Stimulated activated CD4-positive, alpha-beta T cell treated with anti-CD3 and anti-CD28 coated beads, Interleukin-2, amount 100 ng/mL, for 24 hours (primary cell): ENCODE measurements around the gene TMEM132D.

ENCODE experiments used
- DNase-seq, 2 donors: peaks; one replicate each; pipeline ENCODE4 v3.0.0-alpha.2; 2020

The TMEM132D gene

DNA sequence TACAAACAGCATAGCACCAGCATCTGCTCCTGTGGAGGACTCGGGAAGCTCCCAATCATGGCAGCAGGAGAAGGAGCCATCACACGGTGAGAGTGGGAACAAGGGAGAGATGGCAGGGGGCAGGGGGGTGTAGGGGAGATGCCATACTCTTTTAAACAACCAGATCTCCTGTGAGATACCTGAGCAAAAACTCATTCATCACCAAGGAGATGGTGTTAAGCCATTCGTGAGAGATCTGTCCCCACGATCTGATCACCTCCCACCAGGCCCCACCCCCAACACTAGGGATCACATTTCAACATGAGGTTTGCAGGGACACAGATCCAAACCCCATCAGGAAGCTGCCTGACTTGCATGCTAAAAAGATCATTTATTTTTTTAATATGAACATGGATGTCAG is 499.3 kb downstream of the TMEM132D start:
- DNase-seq = no peak

DNA sequence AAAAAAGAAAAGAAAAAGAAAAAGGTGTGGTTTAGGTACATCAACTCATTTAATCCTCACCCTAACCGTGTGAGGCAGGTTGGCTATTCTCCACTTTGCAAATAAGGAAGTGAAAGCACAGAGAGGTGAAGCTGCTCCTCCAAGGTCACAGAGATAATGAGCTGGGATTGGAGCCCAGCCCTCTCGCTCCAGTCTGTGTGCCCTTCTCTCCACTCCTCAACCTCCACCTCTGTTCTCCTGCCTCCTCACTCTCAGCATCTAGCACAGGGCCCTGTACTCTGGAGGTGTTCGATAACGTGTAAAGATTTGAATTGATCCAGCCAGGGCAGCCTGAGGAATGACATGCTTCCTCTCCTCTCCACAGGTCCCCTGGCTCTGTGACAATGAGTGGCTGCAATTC is 502.3 kb downstream of the TMEM132D start:
- DNase-seq = no peak

DNA sequence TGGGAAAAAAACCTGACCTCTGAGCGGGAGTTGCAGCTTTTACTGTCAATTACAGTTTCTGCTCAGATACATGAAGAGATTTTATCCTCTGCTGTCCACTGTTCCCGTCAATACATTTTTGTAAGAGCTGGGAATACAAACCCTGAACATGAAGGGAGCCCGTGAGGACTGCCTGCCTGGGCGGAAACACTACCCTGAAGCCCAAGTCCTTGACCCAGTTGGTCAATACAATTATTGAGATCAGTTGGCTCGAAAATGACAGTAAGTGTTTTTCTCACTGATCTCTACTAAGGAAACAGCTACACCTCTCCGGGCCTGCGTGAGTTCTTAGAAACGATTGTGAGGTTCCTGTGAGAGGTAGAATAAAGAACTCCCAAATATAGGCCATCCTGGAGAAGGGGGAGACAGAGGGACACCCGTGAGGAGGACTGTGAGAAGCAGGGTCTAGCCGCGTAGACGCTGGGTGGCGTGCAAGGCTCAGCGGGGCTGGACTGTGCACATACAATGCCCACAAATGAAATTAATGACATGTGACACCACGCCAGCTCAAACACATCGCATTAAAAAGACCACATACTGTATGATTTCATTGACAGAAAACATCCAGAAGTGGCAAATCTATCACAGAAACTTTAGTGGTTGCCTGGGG is 509.5 kb downstream of the TMEM132D start:
- no peak for DNase-seq

DNA sequence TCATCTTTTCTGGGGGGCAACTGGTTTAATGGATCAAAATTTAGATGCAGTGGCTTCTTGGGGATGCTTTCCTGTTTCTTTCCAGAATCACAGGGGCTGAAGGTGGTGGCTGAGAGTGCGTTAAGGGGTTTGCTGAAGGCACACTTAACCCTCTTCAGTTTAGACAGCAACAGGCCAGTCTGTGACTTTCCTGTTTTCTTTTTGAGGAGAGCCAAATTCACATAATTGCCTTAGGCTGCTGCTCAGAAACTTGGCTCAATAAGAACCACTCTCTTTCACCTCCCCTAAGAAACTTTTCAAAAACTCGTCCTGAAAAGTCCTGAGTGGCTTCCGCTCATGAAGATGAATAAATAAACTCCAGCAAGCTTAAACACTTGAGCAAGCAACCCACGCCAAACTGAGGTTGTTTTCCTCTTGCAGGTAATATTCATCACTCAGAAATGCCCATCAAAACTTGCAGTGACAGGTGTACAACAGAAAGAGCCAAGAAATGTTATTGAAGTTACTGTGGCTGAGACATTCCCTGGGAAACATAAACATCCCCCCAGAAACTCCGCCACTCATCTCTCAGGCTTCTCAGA is 510.4 kb downstream of the TMEM132D start:
- no peak for DNase-seq

DNA sequence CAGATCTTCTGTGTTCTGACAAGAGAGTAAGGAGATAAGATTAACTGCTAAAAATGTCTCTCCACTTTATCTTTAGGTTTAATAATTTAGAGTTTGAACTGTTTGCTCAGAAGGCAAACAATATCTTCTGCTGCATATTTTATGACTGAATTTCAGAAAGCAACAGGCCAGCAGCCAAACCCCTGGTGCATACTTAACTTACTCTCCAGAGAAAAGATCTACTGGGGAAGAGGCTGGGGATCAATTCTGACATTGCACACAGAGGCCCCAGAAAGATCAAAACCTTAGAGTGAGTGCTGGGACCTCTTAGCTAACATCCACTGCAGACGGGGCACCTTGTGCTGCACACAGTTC is 518.2 kb downstream of the TMEM132D start:
- DNase-seq = no peak

DNA sequence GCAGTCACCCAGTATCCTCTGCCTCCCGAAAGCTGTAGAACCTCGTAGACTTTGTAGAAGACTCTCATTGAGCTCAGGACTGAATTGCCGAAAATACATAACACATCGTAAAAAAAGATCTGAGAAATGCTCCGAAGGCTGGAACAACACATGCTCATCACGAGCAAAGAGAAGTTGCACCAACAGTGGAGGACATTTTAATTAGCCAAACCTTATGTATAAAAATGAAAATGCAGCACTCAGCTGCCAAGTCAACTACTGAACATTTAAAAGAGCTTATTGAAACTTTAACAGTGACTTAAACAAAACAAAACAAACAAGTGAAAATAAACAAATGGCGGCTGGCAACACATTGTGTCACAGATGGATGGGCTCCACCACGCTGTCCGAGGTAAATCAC is 519.9 kb downstream of the TMEM132D start:
- no peak for DNase-seq

DNA sequence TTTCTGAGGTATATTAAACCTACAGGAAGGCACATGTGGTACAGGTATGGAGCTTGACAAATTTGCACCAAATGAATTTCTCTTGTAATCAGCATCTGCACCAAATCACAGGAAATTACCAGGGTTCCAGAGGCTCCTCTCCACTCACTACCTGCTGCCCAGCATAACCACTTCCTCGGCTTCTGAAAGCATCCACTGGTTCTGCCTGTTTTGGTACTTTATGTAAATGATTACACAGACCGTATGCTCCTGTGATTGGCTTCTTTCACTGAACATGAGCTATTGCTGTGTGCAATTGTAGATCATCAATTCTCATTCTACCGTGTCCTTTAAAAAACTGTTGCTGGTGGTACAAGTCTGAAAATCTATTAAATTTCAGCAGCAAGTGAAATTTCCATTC is 522.1 kb downstream of the TMEM132D start:
- DNase-seq = no peak

DNA sequence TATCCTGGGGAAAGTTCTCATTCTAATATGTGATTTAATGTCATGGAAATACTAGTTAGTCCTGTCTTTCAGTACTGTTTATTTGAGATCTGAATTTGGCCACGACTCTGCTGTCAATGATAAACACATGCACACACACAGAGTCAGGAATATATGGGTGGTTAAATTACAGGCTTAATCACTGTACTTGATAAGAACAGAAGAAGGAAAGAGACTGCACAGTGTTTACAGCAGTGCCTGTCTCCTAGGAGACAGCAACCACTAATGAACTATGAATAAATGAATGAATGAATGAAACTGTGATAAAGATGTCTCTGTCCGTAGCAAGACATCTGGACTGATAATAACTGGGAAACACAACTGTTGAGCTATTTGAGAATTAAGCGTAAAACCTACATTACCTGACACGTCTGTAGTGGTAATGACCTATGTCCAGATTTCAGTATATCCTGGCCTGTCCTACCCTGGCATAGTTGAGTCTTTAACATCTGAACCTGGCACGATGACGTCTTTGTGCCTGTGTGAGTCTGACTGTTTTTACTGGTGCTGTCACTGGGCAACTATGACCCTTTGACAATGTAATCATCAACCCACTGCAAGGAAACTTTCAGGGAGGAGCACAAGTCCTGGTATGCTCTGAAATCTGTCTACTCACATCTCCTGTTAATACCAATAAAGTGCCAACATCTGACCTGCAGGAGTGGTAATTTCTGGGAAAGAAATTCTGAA is 524.6 kb downstream of the TMEM132D start:
- DNase-seq = no peak

DNA sequence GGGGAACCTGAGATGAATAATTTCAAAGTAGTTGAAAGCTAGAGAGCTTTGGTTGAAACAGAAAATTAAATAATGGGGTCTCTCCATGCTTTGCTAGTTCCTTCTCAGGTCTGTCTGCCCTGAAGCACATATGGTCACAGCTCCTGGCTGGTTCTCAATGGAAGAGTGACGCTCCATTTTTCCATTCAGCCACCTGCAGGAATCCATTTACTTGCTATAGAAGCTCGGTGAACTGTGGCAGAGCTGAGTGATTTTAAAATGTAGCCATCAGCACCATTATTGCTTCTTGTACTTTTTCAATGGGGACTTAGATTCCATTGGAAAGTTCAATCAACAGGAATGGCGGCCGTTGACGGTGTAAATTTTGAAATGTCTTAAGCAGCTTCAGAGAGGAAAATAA is 525.3 kb downstream of the TMEM132D start:
- DNase-seq = no peak

DNA sequence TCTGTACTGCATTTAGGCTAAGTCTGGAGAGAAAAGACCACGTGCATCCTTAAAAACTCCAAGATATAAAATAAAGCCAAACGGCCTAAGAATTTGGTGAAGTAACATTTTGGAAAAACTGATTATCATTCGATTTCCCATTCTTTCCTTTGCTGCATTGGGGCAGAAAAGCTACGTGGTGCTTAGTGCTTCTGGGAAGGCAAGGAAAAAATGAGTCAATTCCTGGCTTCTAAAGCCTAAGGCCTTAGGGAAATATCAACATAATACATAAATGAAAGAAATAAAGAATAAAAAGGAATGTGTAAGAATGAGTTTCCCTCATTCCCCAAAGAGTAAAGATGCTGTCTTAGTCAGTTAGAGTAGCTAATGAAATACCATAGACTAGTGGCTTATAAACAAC is 530.1 kb downstream of the TMEM132D start:
- no peak for DNase-seq

DNA sequence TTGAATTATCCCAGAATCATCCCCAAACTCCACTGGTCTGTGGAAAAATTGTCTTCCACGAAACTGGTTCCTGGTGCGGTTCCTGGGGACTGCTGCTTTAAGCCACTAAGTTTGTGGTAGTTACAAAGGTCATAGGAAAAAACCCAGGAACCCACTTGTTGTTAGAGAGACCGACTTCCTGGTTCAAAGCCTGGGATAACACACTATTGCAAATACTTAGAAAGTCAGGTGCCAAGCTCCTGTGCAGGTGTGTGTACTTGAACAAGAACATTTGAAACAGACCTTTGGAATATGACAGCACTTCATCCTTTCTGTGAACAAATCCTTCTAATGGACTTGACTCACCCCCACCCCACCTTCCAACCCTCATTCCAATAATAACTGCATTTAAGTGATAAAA is 530.9 kb downstream of the TMEM132D start:
- DNase-seq = no peak

DNA sequence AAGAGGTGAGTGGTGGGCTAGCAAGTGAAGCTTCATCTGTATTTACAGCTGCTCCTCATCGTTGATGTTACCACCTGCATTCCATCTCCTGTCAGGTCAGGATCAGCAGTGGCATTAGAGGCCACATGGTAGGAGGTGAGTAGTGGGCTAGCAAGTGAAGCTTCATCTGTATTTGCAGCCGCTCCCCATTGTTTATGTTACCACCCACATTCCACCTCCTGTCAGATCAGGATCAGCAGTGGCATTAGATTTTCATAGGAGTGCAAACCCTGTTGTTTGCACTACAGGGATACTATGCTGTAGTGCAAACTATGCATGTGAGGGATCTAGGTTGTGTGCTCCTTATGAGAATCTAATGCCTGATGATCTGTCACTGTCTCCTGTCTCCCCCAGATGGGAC is 531.5 kb downstream of the TMEM132D start:
- no peak for DNase-seq

DNA sequence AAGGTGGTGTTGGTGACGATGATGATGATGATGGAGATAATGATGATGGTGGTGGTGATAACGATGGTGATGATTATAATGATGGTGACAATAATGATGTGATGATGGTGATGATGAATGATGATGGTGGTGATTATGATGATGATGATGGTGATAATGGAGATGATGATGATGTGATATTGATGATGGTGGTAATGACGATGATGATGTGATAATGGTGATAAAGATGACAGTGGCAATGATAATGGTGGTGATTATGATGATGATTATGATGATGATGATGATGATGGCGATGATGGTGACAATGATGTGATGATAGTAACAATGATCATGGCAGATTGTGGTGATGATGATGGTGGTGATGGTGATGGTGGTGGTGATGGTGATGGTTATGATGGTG is 532.6 kb downstream of the TMEM132D start:
- no peak for DNase-seq

DNA sequence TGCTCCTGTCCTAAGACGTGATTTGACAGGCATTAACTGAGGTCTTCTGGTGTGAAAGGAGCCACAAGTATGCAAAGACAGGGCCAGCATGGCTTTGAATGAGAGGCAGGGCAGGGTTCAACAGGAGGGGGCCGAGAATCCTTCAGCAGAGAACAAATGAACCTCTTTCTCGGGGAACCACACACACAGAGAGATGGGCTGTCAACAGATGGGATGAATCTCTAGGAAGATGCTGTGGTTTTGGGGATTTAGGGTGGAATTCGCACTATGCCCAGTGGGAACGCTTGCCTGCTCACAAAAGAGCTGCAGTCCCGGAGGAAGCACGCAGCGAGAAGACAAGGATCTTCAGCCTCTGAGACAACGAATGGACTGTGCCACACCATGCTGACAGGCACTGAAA is 537.2 kb downstream of the TMEM132D start:
- no peak for DNase-seq

DNA sequence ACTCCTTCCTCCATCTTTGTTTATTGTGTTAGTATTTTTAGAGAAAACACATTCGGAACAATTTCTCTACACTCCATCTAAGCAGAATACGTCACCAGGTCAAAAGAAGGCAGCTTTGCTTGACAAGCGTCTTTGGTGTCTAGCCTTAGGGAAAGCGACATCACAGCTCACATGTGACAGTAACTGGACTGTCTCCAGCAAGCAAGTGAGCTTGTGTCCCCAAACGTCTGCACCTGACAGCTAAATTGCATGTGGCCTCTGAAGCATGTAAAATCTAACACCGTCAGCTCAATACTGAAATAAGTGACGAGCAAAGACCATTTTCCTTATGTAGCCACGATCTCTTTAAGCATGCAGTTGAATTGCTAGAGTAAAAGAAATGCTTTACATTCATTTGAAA is 540.8 kb downstream of the TMEM132D start:
- DNase-seq = no peak

DNA sequence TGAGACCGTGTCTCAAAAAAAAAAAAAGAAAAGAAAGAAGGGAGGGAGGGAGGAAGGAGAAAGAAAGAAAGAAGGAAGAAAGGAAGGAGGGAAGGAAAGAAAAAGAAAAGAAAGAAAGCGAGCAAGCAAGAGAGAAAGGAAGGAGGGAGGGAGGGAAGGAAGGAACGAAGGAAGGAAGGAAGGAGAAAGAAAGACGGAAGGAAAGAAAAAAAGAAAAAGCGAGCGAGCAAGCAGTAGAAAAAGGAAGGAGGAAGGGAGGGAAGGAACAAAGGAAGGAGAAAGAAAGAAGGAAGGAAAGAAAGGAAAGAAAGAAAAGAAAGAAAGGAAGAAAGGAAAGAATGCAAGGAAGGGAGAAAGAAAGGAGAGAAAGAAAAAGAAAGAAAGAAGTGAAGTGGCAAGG is 546.6 kb downstream of the TMEM132D start:
- no peak for DNase-seq

DNA sequence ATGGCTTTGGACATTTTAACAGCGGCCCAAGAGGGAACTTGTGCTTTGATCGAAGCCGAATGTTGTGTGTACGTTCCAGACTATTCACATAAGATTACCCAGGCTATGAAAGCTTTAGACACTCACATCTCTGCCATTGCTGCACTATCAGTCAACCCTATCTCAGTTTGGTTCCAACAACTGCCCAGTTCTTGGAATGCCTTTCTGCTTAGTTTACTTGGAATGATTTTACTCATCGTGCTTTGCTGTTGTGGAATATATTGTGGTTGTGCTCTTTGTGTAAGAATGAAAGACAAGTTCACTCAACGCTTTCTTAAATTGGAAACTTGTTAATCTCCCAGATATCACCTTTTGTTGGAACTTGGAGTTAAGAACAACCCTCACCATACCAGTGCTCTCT is 552.3 kb downstream of the TMEM132D start:
- DNase-seq = no peak

DNA sequence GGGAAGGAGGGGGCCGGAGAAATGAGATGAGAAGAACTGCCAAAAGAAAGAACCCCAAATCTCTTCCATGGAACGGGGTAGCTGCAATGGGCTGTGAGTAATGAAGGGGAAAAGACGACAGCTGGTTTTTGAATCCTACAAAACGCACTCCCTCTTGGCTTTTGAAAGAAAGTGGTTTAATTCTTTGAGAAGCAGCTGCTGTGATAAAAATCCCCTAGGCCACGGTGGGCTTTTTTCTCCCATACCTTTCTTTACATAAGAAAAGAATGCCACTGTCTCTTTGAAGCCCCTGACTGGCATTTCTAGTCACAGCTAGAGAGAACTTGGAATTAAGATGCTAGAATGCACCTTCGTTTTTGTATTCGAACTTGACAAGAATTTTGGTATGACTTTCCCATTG is 564.5 kb downstream of the TMEM132D start:
- DNase-seq = no peak

DNA sequence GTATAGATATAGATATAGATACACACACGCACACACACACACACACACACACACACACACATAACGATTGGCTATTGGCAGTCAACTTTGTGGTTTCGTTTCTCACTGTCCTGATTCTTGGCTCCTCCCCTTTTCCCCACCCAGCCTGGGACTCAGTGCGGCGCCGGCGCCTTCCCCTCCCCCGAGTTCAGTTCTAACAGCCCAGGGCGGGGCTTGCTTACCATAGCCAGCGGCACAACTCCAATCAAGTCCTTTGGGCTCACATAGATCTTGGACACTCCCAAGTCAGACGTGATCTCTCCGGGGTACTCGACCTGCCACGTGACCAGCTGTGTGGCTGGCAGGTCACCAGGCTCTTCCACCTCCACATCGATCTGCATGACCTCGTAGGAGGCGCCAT is 566.4 kb downstream of the TMEM132D start:
- no peak for DNase-seq

DNA sequence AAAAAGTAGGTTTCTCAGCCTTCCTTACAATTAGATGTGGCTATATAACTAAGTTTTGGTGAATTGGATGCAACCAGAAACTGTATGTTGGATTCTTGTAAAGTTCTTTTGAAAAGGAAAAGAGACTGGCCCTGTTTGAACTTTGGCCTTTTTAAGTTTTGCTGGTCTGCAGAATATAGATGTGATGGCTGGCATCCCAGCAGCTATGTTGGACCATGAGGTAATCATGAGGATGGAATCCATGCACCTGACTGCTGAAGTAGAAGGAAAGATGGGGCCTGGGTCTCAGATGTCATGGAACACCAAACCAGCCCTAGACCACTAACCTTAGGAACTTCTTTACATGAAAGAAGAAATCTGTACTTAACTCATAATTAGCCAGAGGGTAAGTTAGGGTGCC is 568.1 kb downstream of the TMEM132D start:
- DNase-seq = no peak

DNA sequence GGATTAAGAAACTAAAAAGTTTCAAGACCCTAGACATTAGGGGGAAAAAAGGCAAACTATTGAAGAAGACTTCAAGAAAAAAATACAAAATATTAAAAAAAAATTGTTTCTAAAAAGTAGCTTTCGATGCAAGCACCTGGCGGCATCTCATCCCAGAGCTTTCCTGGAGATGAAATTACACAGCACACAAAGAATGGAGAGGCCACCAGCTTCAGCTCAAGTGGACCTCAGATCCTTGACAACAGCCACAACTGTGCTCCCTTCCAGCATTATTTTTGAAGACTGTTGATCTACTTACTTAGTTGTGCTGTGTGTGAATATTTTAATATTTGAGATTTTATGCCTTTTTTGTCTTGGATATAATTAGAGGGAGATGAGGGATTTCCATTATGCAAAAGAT is 571.5 kb downstream of the TMEM132D start:
- DNase-seq = no peak

DNA sequence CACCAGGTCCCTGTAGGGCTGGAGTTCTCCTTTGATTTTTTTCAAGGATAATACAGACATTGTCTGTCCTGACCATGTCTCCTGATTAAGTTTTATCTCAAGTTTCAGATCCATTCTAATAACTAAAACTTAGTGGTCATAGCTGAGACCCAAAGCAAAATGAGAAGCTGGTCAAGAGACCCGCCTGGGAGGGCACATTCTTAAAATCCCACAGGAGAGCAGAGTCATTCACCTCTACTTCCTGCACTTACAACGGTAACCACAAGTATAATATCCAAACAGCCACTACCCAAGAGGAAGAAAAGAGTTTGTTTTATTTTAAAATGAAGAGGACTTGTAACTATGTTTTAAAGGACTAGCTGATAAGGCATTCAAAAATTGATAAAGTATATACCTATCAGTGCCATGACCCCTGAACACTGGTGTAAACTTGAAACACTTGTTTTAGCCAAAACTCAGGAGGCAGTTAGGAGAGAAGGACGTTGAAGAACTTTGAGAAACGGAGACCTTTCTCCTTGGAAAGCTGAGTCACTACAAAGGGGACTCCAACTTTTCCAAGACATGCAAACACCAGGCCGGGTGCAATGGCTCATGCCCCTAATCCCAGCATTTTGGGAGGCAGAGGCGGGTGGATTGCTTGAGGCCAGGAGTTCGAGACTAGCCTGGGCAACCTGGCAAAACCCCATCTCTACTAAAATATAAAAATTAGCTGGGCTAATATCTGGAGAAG is 572.3 kb downstream of the TMEM132D start:
- DNase-seq = no peak

DNA sequence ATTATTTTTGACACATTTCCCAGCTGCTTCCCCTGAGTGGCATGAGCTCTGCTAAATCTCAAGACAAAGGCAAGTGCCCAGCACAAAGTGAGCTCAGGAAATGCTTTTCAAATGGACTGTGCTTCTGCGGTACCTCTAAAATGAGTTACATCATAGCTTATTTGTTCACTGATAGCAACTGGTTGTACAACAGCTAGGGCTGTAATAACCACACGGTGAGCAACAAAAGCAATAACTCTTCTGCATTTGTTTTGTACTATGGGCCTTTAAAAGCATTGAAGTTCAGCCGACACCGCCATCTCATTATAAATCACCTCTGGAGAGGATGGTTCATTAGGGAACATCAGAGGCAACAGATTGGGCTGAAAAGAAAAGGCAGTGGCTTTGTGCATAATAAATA is 575.6 kb downstream of the TMEM132D start:
- DNase-seq = no peak

DNA sequence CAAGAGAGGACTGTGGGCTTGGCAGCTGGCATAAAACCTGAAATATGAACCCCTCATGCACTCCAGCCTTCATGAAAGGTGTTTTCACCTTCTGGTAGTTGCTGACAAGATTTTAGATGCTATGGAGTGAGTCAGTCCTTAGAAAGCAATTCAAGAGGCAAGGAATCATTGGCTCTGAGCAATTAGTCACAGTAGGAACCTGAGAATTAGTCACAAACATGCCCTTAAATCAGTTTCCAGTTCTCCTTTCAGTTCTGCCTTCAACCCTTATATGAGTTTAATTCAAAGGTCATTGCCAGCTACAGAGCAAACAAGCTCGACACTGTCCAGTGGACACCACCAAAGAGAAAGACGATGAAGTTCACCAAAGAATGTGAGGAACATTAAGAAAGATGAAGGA is 578.3 kb downstream of the TMEM132D start:
- DNase-seq = no peak
